Endometrial microvascular endothelial cells (primary cell): ENCODE measurements around the gene DGCR8. TPM values are rescaled to one million over a fixed set of nuclear protein-coding genes. Genes with fewer than 3 reads are reported as not detected.

ENCODE experiments used
- in situ Hi-C: cut with HindIII; loops from 2 replicates; pipeline ENCODE4 v1.10.0; 2017; ENCODE audit warnings: low sequenced_read_pairs, low pct_unique_long_range_greater_than_20kb; ENCODE audit errors: inconsistent ontology term
- total RNA-seq: library from RNA; depleted of rRNA; stranded (reverse); fragments of >200 nt; gene quantifications from one replicate; pipeline ENCODE4 v1.2.3, GENCODE V29; 2015; ENCODE audit errors: inconsistent ontology term

Gene DGCR8
- total RNA-seq, 1 donor from 2014 or later: 28.9 TPM

DNA sequence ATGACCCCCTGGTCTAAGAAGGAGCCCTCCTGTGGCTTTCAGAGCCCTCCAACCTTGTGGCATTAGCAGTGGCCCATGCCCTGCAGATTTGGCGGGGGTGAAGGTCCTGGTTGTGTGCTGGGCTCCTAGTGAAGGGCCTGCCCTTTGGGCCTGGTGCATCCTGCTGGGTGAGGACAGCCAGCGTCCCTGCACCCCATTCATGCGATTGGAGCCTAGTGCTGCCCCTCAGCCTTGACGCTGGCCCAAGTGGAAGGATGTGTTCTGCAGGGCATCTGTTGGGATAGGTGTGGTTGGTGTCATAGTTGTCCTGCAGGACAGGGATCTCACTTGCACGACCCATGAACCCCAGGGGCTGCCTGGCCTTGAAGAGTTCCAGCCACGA is 28.1 kb upstream of the DGCR8 start:
- in situ Hi-C loops: no loop called here

DNA sequence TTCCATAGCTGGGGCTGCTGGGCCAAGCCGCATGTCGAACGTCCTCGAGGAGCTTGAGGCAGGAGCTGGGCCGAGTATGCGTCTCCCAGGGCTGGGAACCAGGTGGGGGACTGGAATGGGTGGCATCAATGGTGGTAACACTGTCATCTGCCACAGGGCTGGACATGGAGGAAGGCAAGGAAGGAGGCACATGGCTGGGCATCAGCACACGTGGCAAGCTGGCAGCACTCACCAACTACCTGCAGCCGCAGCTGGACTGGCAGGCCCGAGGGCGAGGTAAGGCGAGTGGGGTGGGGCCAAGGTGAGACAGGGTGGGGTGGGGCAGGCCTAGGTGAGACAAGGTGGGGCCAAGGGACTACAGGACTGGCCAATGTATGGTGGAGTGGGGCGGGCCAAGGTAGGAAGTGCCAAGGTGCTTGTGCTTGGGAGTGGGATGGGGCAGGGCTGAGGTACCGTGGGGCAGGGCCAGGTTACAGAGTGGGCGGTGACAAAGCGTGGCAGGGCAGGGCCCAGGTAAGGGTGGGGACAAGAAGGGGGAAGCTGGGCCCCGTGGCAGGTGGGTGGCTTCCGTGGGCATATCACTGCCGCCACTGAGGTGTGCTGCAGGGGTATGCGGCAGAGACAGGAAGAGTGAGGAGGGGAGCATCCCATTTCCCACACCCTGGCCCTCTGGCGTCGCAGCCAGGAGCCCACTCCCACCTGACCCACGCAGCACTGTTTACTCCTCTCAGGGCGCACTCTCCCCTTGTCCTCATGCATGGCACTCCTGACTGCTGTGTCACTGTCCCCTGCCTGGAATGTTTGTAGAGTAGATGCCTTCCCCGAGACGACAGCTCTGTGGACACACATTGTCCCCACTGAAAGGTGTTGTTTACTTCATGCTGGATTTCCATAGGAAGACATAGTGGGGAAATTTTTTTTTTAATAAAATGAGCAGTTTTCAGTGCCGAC is 27.5 kb upstream of the DGCR8 start:
- in situ Hi-C loops: no loop called here

DNA sequence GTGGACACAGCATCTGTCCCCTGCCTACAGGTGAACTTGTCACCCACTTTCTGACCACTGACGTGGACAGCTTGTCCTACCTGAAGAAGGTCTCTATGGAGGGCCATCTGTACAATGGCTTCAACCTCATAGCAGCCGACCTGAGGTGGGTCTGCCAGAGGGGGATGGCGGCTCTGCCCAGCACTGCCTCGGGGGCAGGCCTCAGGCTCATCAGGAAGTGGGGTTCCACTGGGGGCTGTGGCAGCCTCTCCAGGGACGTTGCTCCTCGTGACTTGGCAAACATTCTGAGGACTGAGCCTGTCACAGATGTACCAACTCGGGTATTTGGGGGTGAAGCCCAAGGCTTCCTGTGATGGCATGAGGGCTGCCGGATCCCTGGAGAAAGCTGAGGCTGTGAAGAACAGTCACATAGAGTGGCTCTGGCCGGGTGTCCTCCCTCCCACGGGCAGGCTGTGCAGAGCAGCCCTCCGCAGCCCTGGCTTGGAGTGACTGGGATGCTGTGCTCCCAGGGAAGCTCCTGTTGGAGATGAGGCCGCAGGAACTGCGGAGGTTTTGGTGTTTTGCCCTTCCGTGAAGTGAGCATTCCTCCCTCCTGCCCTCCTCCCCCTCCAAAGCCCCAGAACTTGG is 26.5 kb upstream of the DGCR8 start:
- in situ Hi-C loops: no loop called here

DNA sequence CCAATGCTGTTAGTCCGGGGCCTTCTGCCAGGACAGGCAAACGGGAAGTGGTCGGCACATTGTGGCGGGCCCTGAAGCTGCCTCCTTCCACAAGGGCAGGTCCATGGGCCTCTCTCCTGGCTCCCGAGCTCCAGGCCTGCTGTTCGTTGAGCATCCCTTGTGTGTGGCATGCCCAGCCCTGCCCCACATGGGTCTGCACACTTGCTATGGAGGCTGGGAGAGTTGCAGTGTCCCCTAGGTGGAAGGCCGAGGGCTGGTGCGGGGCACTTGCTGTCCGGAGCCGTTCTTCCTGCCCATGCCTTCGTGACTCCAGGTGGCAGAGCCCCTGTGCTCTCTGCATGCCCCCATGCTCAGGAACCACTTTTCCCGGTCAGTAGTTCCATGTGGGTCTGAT is 26.0 kb upstream of the DGCR8 start:
- in situ Hi-C loops: no loop called here

DNA sequence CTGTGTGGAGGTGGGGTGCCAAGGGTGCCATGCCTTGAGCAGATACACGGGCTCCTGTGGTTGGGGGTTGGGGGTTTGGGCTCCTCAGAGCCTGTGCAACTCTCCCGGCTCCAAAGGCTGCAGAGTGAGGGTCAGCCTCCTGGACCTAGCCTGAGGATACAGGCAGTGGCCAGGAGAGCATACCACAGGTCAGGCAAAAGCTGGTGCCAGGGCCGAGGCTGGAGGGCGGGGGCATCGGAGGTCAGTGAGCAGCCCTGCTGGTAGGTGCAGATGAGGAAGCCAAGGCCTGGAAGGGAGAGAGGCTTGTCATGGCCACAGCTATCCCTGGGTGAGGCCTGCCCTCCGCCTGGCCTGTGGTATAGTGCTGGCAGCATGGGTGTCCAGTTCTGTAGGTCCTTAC is 25.6 kb upstream of the DGCR8 start:
- in situ Hi-C loops: no loop called here

DNA sequence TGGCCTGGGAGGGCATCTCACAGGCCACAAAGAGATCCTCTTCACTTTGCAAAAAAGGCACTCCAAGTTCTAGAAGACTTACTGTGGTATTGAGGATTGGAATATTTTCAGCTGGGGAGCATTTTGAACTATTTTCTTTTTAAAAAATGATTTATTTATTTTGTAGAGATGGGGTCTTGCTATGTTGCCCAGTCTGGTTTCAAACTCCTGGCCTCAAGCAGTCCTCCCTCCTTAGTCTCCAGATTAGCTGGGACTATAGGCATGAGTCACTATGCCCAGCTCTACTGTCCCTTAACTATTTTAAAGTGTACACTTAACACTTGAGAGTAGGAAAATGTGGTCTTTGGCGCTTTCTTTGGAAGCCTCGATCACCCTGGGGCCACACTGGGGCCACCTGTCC is 24.9 kb upstream of the DGCR8 start:
- in situ Hi-C loops: no loop called here

DNA sequence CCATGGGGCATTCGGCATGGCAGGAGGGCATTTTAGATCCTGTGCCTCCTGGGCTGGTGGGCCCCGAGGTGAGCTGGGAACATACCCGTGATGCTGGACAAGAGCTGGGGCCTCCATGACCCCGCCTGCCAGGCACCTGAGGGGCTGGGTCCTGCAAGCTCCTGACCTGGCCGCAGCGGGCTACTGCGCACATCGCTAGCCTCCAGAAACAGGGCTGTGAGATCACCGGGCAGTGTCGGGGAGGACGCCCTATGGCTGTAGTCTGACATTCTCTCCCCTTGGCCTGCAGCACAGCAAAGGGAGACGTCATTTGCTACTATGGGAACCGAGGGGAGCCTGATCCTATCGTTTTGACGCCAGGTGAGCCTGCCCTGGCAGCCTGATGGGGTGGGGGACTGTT is 24.4 kb upstream of the DGCR8 start:
- in situ Hi-C loops: no loop called here

DNA sequence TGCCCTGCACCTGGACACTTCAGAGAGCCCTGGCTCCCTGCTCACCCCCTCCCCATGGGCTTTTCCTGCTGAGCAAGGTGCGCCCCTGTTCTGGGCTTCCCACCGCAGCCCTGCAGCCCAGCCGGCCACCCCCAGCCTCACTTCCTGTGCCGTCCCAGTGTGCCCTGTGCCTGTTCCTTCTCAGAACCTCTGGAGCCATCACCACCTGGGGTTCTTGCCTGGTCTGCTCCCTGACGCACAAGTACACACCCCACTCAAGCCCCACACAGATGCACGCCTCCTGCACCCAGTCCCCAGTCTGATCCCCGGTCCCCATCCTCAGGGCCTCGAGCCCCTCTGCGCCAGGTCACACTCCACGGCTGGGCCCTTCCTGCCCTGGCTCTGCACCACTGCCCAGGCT is 23.9 kb upstream of the DGCR8 start:
- in situ Hi-C loops: no loop called here

DNA sequence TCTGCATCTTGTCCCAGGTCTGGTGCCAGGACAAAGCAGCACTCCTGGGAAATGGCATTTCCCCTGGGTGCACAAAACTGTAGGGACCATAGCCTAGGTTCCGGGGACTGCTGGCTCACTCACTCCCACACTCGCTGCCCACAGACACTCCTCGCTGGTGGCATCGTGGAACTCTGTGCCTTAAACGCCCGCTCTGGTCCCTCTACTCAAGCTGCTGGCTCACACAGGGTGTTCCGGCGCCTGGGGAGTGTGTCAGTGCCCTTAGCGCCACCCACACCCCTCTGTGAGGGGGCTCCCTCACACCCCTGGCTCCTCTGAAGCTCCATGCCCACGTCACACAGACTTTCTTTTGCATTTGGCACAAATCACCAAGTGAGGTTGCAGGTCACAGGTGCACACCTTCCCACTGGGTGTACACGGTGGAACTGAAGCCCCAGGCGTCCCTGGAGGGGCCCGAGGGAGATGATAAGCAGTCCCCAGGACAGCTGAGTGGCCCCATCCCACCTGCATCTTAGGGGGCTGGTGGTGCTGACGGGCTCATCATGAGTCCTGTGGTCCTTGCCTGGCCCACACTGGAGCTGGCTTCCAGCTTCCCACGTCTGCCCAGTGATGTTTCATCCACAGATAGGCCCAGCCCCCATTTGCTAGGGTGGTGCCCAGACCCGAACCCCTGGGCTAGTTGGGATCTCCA is 23.2 kb upstream of the DGCR8 start:
- in situ Hi-C loops: no loop called here

DNA sequence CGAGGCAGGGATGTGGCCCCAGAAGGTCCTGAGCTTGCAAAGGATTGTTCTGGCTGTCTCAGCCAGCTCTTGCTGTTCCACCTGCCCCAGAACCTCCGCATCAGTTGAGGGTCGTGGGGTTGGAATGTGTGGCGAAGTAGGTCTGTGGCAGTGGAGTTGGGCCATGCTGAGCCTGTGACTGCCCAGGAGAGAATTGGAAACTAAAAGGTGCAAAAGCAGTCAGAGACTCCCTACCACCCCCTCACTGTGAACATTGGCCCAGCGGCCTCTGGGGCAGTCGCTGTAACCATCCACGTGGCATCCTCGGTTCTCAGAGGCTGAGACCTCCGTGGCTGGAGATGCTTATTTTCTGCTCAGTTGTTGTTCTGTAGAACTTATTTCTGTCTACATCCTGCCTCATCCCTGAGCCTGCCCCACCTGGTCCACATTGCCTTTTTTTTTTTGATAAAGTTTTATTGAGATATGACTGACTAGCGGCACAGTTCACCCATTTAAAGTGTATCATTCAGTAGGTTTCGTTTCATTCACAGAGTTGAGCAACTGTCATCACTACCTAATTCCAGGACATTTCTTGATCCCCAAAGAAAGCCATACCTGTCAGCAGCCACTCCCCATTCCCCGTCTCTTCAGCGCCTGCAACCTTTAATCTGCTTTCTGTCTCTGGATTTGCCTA is 22.3 kb upstream of the DGCR8 start:
- in situ Hi-C loops: no loop called here

DNA sequence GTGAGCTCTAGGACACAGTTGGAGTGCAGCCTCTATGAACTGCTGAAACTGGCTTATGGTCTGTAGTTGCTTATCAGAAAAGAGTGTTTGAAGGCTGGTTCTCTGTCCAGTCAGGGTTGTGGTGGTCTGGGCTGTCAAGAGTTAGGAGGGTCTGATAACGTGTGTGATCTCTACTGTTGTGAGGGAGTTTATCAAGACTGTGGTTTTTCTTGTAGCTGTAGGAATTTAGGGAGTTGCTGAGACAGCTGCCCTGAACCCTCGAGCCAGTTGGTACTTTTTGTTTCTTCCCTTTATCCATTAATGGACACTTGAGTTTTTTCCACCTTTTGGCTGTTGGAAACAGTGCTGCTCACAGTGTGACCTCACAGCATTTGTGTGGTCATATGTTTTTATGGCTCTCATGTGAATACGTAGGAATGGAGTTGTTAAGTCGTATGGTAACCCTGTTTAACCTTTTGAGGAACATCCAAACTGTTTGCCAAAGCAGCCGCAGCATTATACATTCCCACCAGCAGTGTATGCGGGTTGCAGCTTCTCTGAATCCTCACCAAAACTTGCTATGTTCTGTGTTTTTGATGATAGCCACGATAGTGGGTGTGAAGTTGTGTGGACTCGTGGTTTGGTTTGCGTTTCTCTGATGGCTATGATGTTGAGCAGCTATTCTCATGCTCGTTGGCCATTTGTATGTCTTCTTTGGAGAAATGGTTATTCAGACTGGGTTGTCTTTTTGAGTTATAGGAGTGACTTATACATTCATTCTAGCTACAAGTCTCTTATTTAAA is 20.9 kb upstream of the DGCR8 start:
- in situ Hi-C loops: no loop called here

DNA sequence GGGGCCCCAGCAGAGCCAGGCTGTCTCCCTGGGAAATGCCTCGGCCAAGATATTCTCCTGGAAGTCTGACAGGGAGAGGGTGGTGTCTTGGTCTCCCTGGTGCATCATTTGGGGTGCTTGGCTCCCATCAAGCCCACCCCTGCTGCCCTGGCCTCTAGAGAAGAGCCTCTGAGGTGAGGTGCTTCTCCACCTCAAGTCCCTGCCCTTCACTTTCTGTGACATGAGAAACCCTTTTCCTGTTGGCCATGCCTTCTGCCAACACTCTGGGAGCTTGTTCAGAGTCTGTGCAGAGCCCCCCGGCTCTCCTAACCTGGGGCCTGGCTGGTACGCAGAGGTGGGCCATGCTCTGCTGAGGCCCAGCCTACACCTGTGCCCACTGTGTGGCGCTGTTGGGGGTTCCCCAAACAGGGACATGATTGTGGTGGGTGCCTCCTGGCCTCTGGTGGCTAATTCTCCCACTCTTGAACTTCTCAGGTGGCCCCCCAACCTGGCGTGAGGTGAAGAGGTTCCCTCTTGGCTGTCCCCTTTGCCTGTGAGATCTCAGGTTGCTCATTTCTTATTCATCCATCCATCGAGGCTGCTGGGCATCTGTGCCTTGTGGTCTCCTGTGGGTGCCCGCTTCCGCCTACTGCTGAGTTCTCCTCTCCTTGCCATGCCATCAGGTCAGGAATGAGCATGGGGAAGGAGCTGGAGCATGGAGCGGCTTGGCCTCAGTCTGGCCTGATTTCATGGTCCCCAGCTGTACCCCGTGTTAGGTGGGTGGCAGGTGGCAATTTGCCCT is 19.2 kb upstream of the DGCR8 start:
- in situ Hi-C loops: no loop called here

DNA sequence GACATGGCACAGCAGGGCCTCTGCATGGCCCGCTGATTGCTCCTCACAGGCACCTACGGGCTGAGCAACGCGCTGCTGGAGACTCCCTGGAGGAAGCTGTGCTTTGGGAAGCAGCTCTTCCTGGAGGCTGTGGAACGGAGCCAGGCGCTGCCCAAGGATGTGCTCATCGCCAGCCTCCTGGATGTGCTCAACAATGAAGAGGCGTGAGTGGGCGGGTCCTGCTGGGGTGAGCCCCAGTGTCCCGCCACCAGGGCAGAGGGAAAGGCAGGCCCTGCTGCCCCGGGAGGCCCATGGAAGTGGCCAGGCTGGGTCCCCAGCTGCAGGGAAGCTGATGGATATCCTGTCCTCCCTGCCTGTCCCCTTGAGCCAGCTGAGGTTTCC is 18.6 kb upstream of the DGCR8 start:
- in situ Hi-C loops: no loop called here

DNA sequence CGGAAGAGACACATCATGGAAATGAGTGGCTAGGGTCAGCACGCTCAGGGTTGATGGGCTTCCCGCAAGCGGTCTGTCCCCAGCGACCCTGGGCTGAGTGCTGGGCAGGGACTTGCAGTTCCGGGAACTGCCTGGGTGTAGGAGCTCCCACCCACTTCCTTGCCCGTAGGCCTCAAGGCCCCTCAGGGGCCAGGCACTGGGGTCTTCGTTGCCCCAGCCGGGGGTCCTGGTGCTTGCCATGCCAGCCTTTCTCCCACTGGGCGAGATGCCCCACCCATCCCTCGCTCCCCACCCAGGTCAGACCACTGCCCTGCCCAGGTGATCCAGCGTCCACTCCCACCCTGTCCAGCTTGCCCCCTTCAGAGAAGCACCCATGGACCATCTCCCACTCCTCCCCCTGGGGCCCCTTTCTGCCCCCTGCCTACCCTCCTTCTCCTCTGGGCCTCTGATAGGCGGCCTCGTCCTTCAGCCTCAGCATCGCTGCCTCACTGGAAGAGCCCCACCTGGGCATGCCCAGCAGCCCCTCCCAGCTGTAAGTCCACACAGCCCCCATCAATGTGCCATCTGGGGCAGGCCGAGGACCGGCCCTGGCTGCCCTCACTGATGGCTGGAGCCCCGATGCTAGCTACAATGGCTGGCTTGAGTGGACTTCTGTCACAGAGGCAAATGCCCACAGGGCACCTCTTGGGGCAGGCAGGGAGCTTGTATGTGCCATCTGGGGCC is 17.8 kb upstream of the DGCR8 start:
- in situ Hi-C loops: no loop called here

DNA sequence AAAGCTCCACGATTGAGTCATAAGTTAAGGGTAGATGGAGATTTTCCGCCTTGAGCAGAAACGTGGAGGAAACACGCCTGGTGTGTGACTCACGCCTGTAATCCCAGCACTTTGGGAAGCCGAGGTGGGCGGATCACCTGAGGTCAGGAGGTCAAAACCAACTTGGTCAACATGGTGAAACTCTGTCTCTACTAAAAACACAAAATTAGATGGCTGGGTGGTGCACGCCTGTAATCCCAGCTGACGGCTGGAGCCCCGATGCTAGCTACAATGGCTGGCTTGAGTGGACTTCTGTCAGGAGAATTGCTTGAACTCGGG is 17.3 kb upstream of the DGCR8 start:
- in situ Hi-C loops: no loop called here

DNA sequence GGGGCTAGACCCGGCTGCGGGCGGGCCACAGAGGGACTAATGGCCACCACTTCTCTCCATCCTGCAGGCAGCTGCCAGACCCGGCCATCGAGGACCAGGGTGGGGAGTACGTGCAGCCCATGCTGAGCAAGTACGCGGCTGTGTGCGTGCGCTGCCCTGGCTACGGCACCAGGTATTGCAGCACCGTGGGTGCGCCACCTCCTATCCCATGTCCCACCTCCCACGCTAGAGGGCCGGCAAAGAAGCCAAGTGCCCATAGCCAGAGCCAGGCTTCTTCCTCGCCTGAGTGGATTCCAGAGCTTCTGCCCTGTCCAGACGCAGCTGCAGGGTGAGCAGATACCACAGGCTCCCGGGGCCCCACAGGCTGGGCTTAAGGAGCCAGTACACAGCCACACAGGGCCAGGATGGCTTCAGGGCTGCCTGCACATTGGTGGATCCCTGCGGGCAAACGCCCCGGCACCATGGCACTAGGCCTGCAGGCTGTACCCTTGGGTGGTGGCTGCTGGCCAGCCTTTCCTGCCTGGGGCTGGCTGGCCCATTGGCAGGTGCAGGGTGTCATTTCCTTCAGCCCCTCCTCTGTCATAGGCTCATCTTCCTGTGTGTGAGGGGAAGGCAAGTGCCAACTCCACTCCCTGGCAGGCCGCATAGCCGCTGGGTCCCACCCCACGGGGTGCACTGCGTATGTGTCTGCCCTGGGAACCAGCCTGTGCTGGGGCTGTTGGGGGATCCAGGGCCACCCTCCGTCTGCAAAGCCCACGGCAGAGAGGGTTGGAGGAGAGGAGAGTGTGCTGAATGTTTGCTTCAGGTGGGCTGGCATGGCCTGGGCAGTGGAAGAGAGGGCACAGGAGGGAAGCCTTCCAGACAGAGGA is 16.5 kb upstream of the DGCR8 start:
- in situ Hi-C loops: no loop called here

DNA sequence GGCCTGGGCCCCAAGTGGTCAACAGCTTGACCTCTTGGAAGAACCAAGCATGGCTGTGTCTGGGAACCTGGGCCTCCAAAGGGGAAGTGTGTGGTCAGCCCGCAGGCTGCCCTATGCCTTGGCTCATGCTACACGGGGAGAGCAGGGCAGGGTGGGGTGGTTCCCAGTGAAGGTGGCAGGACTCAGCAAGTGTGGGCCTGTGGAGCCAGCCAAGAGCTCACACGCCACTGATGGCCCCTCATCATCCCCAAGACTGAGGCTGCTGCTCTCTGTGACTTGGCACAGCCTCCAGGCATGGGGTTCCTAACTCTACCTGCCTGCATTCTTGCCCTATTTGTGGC is 15.9 kb upstream of the DGCR8 start:
- in situ Hi-C loops: no loop called here
